ENCODE measurements around the gene CRK. TPM values are rescaled to one million over a fixed set of nuclear protein-coding genes. Genes with fewer than 3 reads are reported as not detected.

Gene CRK
- total and polyA plus RNA-seq, 2 of the 4 experiments (the other 2 are of a cell fraction): 57.6 to 100 TPM

GRCh38 chr17:1497831-1498230, 41.8 kb upstream of the CRK start:
- Histone ChIP-seq H3K4me2 (ENCODE audit: low read depth, low read length) (no peak overlapping the region), H3K9me1 (ENCODE audit: insufficient read depth, low read length) (peaks cover 5% of the 10 kb centered on the region; the same call in 1 of the 2 replicates), H2AK5ac (ENCODE audit: low read depth, low read length) (no peak overlapping the region), H3K4ac (ENCODE audit: low read depth, low read length) (no peak overlapping the region), H3K79me1 (ENCODE audit: low read depth in 1 of 2, low read length in 2 of 2) (peaks cover 0 to 5% of the 10 kb centered on the region in 2 experiments; a peak in 1 of 4 replicates), H2BK15ac (ENCODE audit: low read depth, low read length) (no peak overlapping the region), H3K18ac (ENCODE audit: low read depth, low read length) (no peak overlapping the region), H4K5ac (ENCODE audit: low read depth, low read length) (no peak overlapping the region), H3K9me3 (ENCODE audit: control insufficient read depth, insufficient read depth, low read length) (no peaks in the 10 kb centered on the region), H3K4me1 (ENCODE audit: control insufficient read depth, insufficient read depth, low read length) (peaks cover 2% of the 10 kb centered on the region; the same call in 1 of the 2 replicates), H2AFZ (replicated peaks; ENCODE audit: low read length, poor library complexity) (no peak overlapping the region), H3K4me3 (ENCODE audit: insufficient read depth, low read depth, low read length) (no peak overlapping the region), H2BK5ac (ENCODE audit: low read depth, low read length, poor library complexity, severe bottlenecking) (no peak overlapping the region), H3K23ac (ENCODE audit: low read depth, low read length) (no peak overlapping the region), H3K14ac (replicated peaks; ENCODE audit: low read depth, low read length) (no peak overlapping the region), H4K20me1 (ENCODE audit: insufficient read depth, low read length) (0 out of 2 replicates have a peak, but pooled peaks cover 3% of the 10 kb centered on the region), H3K9ac (ENCODE audit: low read depth, low read length) (no peak overlapping the region), H2BK20ac (ENCODE audit: low read depth, low read length) (no peak overlapping the region), H2BK120ac (ENCODE audit: low read depth, low read length) (no peak overlapping the region), H2AK9ac (replicated peaks; ENCODE audit: low read depth, low read length, poor library complexity) (no peak overlapping the region), H3K27me3 (ENCODE audit: control insufficient read depth, insufficient read depth, low read length) (no peaks in the 10 kb centered on the region), H4K8ac (ENCODE audit: low read depth in 2 of 2, low read length in 2 of 2) (no peak overlapping the region), H4K91ac (ENCODE audit: insufficient read depth, low read depth, low read length) (no peak overlapping the region), H3K56ac (ENCODE audit: extremely low read depth, insufficient read depth, low read length) (no peak overlapping the region), H3K36me3 (ENCODE audit: control insufficient read depth, insufficient read depth, low read length) (peaks cover 14% of the 10 kb centered on the region), H3K27ac (ENCODE audit: insufficient read depth, low read length) (no peak overlapping the region)
- CTCF ChIA-PET: interaction anchor here (1.0 kb wide), 1 partner anchor 19 kb away, joined by 4 read pairs; the partner anchor contains the start of gene INPP5K
- no peak for DNase-seq
- POLR2A ChIA-PET (ENCODE audit: unreplicated experiment): no interaction called here
- in situ Hi-C loops (cut with MboI; ENCODE audit: low sequenced_read_pairs): no loop called here
- dilution Hi-C loops (cut with HindIII; ENCODE audit: low sequenced_read_pairs, unreplicated experiment): no loop called here
- 66% methylated on average over 12 of the region's 15 CpGs; no CpG with 5 or more reads in 1 of the 2 experiments for WGBS, 2 experiments (ENCODE audit: extremely low coverage in 2 of 2, insufficient read length in 1 of 2)
- intact Hi-C loops (cut with micrococcal nuclease): no loop called here
- ATAC-seq (ENCODE audit: low read depth): no peak
- TF ChIP-seq BHLHE40 (IDR thresholded peaks at IDR 0.05; ENCODE audit: low read depth, low read length): no peak
- no peak for TF ChIP-seq POLR2A (IDR thresholded peaks at IDR 0.05; ENCODE audit: low read depth, low read length)
- no peak for TF ChIP-seq MAZ (IDR thresholded peaks at IDR 0.05; ENCODE audit: borderline replicate concordance, low read depth, low read length)
- TF ChIP-seq CHD1 (IDR thresholded peaks at IDR 0.05; ENCODE audit: low read depth, low read length): no peak
- no peak for TF ChIP-seq RFX5 (IDR thresholded peaks at IDR 0.05; ENCODE audit: low read depth, low read length)
- TF ChIP-seq CTCF (conservative IDR thresholded peaks at IDR 0.05; ENCODE audit: low read depth, low read length): no peak
- TF ChIP-seq FOS (IDR thresholded peaks at IDR 0.05; ENCODE audit: low read depth, low read length): no peak
- no peak for TF ChIP-seq USF2 (IDR thresholded peaks at IDR 0.05; ENCODE audit: low read depth, low read length)
- BruUV-seq (replicated peaks): no TSS peak
